NCI-H2029 treated with DMSO at 0.1 percent for 48 hours (cell line): ENCODE results near the gene RASAL2.

Experiments
- DNase-seq: peaks from one replicate; lab custom pipeline; 2025; lab: John Stamatoyannopoulos, UW

Gene RASAL2

DNA sequence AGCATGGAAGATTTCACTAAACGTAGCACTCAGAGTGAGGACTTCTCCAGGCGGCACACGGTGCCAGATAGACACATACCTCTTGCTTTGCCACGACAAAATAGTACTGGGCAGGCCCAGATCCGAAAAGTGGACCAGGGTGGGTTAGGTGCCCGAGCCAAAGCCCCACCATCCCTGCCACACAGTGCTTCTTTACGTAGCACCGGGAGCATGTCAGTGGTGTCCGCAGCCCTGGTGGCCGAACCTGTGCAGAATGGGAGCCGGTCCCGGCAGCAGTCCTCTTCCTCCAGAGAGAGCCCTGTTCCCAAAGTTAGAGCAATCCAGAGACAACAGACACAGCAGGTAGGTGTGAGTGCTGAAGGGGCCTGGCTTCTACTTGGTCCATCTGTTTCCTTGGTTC, 364.3 kb downstream of the RASAL2 start:
- no peak for DNase-seq

DNA sequence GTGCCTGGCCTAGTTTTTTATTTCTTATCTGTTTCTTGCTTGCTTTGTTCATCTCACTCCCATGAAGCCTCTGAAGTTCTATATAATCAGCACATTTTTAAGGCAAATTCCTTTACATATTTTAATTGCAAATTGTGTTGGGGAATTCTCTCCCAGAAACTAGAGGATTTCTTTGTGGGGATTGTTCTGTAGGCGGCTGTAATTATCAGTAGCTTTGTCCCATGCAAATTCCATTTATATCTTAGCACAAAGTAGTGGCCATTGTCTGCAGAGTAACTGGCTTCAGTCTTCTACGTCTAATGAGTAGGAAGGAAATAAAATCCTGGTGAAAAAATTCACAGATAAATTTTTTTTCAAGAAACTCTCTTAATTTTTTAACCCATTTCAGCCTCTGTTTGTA, 367.2 kb downstream of the RASAL2 start:
- DNase-seq: no peak

DNA sequence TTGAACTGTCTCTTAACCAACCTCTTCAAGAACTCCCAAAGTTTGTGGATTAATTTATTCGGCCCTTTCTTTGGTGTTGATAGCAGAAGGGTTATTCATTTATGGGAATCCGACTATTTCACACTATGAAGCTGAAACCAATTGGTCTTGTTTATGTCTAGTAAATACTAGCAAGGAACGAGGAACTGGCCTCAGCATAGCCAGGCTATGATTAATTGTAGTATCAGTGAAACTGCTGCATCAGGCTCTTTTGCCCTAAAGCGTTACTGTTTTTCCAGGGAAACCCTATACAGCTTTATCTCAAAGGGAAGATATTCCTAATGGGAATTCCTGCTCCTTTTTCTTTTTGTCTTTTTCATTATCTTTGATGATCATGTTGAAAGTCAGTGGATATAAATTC, 367.8 kb downstream of the RASAL2 start:
- no peak for DNase-seq

DNA sequence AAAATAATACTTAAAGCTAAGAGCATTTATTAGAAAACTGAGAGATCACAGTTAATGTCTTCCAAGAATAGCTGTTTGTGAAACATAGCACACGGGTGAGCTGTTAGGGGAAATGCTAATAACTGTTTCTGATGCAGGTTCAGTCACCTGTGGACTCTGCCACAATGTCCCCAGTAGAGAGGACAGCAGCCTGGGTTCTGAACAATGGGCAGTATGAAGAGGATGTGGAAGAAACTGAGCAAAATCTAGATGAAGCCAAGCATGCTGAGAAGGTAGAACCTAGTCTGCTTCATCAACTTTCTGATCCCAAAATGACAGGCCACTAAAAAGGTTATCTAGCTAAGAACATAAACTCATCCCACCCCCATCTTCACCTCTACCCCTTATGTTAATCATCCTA, 370.2 kb downstream of the RASAL2 start:
- DNase-seq: no peak

DNA sequence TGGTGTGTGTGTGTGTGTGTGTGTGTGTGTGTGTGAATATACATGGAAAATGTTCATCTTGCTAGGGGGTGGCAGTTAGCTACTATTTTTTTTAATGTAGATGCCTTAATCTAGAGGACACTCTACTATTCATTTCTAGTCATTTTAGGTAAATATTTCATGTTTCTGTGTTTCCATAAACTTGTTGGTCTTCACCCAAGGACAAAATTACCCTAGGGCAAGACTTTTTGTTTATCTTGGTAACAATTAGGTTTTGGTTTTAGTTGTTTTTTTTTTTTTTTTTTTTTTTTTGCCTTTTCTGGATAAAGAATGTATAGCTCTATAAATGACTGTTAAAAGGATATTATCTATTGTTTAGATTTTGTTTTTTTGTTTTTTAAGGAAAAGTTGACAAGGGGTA, 370.7 kb downstream of the RASAL2 start:
- no peak for DNase-seq

DNA sequence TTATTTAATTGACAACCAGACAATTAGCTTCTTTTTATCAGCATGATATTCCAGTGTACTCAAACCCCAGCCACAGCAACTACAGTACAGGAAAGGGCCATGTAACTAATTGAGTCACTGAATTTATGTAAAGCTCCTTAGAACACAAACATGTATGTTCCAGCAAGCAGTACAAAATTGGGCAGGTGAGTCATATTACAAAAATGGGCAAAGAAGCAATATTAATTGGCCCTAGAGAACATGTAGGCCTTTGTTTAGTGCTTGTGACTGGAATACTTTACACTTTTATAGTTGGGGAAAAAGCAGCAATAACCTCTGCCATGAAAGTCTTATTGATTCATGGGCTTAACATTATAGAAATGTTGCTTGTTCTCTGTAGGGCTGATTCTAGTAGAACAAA, 371.1 kb downstream of the RASAL2 start:
- DNase-seq: no peak

DNA sequence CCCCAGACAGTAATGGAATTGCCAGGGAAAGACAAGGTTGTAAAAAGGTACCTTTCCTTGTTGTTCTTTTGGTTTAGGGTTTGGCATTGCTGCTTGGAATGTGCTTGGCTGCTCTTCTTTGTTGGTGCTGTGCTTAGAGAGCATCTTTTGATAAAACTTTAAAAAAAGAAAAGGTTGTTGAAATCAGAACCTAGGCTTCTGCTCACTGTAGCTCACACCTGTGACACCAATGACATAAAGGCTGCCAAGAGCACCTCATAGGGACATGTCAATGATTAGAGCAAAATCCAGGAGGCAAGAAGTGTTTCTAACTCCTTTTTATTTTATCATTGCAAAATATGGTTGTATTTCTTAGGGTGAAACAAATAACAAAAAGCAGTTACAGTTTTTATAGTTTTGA, 373.9 kb downstream of the RASAL2 start:
- DNase-seq: no peak

DNA sequence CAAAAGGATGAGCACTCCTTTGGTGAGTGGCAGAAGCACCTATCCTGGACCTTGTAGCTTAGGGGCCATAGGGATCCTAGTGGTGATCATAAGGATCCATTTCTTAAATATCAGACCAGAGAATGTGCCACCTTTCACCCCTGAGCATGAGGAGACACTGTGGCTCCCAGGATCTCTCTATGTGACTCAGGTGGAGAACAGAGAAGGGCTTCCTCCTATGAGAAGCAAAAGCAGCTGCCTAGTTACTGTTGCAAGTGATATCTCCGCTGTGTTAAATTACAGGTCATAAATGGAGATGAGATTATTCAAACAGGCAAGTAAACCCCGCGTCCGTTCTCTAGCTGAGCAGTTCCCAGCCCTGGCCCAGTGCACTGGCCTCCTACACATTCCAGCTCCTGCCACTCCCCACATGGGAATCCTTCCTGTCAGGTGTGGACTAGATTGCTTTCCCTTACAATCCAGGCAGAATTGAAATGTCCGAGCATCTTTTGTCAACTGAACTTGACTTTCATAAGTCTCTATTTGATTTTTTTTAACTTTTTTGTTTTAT, 376.6 kb downstream of the RASAL2 start:
- DNase-seq: no peak

DNA sequence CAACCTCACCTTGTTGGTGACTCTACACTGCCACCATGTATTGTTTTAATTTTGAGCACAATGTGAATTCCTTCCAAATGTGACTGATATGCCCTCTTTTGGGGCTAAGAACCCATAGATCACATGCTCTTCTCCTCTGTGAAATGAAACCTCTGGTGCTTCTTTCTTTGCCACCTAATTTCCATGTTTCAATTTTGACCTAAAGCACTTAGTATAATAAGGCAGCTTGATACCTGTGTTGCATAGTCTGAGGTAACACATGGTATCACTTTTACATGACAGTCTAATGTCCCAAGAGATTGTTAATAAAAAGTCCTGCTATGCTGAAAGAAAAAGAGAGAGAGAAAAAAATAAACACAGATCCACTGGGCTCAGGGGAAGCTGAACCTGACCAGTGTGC, 378.6 kb downstream of the RASAL2 start:
- DNase-seq: no peak

DNA sequence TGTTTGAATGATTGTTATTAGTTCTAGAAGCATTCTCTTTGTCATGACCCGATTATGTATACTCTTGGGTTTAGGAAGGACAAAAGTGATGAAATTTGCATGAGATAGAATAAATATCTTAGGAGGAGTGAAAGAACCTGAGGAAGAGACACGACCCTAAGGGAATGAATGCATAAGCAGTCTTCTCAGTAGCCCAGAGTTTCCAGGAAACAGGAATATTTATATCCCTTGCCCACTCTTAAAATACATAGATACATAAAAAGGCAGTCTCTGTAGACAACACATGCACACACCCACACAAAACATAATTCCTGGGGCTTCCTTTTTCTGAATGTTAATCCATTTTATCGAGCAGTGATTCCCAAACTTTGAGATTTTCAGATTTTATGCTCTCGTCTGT, 383.5 kb downstream of the RASAL2 start:
- no peak for DNase-seq

DNA sequence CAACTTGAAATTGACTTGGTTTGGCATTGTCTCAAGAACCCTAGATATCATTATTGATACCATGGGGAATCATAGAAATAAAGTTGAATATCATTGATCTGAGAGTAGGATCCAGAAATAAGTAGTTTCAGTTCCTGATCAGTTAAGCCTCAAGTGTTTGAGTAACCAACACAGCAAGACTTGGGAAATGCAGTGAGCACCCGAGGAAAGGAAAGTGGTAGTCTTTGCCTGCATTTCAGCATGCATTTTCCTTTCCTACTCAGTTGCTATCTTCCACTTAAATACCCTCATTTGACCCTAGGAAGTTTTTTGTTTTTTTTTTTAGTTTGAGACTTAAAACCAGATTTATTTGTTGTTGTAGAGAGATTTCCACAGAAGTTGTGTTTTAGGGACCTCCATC, 383.9 kb downstream of the RASAL2 start:
- no peak for DNase-seq

DNA sequence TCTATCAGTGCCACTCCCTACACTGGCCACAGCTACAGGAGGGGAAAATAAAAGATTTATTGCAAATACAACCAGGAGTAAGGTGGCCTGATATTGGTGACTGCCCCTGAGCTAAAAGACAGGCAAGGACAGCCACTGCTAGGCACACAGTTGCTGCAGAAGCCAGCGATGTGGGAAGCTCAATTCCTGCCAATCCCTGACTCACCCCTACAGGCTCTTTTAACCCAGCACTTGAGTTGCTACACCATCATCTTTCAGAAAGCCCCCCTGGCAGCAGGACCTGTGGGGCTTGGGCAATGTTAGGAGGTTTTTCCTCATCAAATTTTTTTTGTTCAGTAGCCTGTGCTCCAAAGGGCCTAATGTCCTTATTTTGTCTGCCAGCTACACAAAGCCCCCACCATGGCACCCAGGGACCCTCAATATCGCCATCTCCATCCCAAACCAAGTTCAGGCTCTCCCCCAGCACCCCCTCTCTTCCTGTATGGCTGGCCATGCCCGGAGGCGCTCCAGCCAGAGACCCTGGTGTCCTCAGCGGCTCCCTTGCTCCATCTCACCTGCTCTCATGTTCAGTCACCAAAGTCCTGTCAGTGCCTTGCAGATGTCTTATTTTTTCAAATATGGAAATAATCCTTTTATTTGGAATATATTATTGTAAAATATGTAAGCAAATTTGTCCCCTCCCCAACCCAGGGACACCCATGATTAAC, 389.5 kb downstream of the RASAL2 start:
- no peak for DNase-seq

DNA sequence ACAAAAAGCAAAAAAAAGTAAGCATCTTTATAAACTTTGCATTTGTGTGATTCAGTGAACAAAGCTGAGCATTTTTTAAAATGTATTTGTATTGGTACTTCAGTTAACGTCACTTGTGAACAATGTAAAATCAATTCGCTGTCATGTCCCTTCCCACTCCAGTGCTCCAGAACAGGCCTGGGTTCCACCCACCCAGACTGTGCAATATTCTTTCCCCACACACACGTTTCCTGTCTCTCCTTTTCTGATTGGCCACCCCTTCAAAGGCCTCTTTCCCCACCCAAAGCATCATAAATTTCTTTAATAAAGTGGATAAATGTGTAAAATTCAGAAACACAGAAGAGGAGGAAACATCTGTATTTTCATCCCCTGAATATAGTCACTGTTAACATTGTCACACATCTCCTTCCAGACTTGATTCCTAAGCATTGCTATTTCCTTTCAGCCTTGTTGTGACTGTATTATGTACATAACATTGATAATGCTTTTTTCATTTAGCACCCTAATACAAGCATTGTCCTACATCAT, 390.9 kb downstream of the RASAL2 start:
- no peak for DNase-seq

DNA sequence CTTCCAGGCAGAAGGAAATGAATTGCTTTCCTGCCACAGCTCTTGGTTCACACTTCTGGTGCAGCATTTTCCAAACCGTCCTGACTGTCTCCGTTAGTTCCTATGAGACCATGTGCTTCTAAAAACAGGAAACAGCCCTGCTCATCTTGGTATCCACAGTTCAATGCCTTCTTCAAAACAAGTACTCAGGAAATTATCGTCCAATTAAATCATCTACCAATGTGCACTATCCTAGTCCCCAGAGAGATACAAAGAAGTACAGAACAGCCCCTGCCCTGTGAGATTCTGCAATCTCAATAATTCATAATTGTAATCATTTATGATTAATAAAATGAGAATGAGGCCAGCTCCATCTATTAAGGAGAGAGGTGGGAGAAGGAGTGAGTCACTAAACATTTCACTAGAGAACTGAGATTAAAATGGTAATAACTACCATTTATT, 391.7 kb downstream of the RASAL2 start:
- no peak for DNase-seq

DNA sequence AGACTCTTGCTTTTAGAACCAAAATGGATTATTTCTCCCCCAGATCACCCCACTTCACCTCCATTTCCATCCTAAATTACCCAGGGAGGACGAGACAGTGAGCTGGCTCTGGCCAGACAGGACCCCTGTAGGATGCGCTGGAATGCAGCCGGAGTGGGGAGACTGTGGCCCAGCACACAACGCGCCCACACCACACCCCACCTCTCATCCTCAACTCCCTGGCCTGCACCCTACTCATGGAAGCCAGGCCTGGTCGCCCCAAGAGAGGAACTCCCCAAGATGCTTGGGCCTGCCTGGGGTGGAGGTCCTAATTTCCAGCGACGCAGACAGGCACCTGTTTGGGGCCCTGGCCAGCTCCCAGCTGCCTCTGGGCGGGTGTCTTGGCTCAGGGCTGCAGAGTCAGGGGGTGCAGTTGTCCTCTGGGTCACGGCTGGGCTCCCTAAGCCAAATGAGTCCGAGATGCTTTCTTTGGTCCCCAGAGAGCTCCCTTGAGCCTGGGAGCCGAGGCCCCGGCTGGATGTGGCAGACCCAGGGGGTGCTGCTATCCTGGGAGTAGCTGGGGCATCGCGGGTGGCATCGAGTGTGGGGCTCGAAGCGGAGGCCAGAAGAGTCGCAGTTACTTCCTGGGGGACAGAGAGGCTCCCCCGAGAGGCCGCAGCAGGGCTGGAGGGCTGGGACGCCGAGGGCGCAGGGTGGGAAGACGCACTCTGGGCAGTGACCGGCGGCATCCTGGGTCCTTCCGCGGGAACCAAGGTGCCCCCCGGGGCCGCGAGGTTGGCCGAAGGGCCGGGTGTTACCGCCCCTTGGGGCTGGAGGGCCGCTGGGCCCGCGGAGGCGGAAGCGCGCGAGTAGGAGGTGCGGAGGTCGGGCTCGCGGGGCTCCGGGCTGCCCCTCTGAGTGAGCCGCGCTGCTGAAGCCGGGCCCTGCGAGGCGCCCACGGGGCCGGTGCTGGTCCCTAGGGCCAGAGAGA, 392.5 kb downstream of the RASAL2 start:
- no peak for DNase-seq

DNA sequence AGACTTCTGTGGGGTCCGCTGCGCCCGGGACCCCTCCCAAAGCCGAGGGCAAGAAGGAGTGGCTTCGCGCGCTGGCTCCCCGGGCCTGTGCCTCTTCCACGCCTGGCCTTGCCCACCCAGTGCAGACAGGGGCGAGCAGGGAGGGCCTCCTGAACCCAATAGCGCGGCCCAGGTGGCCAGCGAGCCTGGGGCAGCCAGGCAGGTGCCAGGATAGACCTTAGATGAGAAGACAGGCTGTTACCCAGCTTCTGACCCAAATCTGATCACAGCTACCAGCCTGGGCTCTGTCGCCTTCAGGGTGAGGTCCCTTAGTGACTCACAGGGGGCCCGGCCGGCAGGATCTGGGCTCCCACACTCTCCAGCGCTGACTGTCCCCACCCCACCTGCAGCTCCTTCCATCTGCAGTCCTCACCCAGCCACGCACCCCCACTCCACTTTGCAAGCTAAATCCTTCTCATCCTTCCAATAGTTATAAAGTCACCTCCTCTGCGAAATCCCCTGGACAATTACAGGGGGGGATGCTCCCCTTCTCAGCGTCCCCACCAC, 393.2 kb downstream of the RASAL2 start:
- no peak for DNase-seq

DNA sequence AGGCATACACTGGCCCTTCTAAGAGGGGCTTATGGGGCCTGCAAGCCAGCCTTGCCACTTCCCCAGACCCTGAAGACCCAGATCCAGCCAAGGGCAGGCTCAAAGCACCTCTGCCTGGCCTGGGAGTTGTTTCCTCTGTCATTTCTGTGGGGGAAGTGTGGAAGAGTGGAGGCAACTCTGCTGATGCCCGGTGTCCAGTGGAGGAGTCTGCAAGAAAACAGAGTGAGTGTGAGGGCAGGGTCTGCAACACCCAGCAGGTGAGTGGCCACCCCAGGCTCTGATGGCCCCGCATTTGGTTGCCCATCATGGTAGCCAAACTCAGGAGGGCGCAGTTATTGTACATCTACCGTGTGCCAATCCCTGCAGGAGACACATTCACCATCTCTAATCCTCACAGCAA, 394.5 kb downstream of the RASAL2 start:
- DNase-seq: no peak

DNA sequence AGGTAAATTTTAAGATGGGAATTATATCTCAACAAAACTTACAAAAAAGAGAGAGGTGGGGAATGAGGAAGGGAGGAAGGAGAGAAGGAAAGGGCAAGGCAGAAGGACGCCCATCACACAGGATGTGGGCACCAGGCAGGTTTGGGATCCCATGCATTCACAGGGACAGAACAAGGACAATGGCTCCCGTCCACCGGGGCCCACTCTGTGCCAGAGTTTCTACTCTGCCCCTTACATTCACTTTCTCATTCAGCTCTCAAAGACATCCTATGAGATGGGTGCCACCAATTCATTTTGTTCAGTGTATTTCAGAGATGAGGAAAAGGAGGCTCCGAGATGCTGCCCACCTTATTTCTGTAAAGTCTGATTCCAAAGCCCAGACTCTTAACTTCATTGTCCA, 395.5 kb downstream of the RASAL2 start:
- DNase-seq: no peak

DNA sequence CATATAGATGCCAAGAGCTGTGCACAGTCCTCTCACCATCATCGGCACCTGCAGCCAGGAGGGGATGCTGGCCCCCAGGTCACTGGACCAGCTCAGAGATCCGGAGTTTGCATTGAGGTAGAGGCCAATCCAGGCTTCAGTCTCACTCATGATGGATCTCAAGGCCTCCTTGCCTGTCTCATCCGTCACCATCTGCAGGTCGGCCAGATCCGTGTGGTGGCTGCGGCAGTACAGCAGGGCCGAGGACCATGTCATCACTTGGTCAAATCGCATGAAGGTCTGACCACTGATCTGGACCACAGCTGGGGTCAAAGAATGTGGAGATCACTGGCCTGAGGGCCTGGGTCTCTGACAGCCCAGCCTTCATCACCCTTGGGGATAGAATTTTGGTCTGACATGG, 396.2 kb downstream of the RASAL2 start:
- no peak for DNase-seq

DNA sequence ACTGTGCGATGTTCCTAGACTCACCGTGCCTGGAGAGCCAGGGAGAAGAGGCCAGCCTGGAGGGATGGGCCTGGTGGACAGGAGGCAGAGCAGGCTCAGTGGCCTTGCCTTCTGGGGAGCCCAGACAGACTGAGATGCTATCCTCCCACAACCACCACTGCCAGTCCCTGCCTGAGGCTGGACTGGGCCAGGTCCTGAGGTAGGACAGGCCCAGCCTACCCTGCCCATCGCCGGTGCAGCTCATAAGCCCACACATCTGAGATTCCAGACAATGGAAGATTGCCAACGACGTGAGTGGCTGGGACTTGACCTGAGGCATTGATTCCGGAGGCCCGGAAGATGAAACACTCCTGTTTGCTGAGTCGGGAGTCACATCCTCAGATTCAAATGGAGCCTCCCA, 397.1 kb downstream of the RASAL2 start:
- no peak for DNase-seq

DNA sequence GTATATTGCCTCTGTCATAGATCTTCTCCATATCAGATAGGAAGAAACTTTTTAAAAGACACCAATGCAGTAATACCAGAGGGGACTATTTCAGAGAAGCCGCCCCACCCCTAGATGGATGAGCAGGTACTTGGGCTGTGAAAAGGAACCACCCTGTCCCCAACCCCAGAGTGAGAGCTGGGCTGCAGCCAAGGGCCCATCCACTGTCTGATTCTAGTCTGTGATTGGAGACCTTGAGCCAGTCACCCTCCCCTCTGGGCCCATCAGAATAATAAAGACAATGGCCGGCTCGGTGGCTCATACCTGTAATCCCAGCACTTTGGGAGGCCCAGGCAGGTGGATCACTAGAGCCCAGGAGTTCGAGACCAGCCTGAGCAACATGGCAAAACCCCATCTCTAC, 397.8 kb downstream of the RASAL2 start:
- no peak for DNase-seq

DNA sequence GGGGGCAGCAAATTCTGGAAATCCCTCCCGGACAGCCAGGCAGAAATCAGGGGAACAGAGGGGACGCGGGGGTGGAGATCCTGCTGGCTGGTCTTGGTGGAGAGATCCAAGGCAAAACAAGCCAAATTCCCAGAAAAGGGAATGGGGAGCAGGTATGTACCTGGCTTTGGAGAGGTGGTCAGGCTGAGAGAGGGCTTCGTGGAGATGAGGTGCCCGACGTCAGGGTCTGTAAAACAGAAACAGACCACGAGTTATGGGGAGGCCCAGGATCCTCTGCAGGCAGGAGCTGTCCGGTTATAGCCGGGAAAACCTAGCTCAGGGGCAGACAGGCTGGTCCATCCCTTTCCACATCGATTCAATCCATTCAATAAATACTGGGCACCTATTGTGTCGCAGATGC, 398.4 kb downstream of the RASAL2 start:
- DNase-seq: no peak
